ENCODE data around the gene MAP3K5. TPM values are rescaled to one million over a fixed set of nuclear protein-coding genes. Genes with fewer than 3 reads are reported as not detected.

Gene MAP3K5
- total RNA-seq, 4 donors from 2014 or later: 18.7 to 24.1 (median 20.7) TPM

DNA sequence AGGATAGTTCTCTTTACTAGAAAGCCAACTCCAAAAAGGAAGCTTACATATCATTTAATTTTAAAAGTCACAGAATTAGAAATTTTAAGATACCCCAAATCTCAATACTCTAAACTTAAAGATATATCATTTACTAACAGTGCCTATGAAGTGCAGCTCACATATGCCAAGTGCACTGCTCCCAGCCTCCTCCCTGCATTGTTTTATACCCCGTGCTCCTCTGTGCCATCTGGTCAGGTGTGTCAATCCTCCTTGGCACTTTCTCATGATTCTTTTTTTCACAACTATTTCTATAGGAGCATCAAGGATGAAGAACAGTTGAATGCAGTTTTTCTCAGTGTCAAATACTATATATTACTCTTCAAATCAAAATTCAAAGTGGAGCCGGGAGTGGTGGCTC is 250.9 kb downstream of the MAP3K5 start:
- DNase-seq (ENCODE audit: extremely low spot score): no peak
- intact Hi-C loops (cut with DNase I): no loop called here

DNA sequence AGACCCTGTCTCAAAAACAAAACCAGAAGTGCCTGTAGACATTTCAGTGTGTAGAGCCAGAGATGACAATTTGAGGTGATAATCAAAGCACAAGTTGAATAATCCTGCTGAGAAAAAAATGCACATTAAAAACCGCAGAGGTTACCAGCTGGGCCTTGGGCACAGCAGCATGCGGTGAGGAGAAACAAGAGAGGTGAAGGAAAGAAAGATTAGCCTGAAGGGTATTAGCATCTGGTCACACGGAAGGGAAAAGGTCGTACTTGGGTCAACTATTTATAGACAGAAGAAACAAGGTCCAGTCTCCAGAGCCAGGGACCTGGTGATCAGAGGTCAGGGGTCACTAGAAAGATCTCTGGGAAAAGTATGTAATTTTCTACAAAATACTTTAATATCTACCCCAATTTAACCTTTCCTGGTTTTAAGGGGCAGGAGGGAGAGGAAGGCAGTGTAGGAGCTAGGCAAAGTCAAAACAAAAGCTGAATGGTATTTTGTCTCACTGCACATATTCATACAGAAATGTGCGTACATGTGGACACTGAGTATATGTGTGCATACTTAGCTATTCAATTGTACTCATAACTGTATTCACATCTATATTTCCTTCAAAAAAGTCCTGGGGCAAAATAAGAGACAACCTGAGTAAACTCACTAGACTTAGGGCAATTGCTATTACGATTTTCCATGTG is 252.2 kb downstream of the MAP3K5 start:
- H3K27ac ChIP-seq (replicated peaks in 1 of 4): no peak overlapping the region
- H3K4me3 ChIP-seq: no peak overlapping the region
- H3K4me1 ChIP-seq: no peaks in the 10 kb centered on the region
- H3K27me3 ChIP-seq: no peaks in the 10 kb centered on the region
- 69% methylated on average over 6 of the region's 6 CpGs for WGBS
- intact Hi-C loops (cut with DNase I): no loop called here
- DNase-seq (ENCODE audit: extremely low spot score): no peak
- TF ChIP-seq POLR2A (IDR thresholded peaks at IDR 0.05; ENCODE audit: low read depth) (no peak), EP300 (IDR thresholded peaks at IDR 0.05) (no peak), POLR2AphosphoS5 (IDR thresholded peaks at IDR 0.05) (no peak)
- TF ChIP-seq, protein P1, sequence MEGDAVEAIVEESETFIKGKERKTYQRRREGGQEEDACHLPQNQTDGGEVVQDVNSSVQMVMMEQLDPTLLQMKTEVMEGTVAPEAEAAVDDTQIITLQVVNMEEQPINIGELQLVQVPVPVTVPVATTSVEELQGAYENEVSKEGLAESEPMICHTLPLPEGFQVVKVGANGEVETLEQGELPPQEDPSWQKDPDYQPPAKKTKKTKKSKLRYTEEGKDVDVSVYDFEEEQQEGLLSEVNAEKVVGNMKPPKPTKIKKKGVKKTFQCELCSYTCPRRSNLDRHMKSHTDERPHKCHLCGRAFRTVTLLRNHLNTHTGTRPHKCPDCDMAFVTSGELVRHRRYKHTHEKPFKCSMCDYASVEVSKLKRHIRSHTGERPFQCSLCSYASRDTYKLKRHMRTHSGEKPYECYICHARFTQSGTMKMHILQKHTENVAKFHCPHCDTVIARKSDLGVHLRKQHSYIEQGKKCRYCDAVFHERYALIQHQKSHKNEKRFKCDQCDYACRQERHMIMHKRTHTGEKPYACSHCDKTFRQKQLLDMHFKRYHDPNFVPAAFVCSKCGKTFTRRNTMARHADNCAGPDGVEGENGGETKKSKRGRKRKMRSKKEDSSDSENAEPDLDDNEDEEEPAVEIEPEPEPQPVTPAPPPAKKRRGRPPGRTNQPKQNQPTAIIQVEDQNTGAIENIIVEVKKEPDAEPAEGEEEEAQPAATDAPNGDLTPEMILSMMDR (IDR thresholded peaks at IDR 0.05): no peak
- no peaks in the 10 kb centered on the region for H3K9me3 ChIP-seq
- no peaks in the 10 kb centered on the region for H3K36me3 ChIP-seq

More for the DNA sequence above, 250.9 kb downstream of the MAP3K5 start:
- no peak for TF ChIP-seq POLR2A (IDR thresholded peaks at IDR 0.05; ENCODE audit: low read depth)
- TF ChIP-seq, protein P1 (IDR thresholded peaks at IDR 0.05): no peak
- no peak for TF ChIP-seq POLR2AphosphoS5 (IDR thresholded peaks at IDR 0.05)
- TF ChIP-seq EP300 (IDR thresholded peaks at IDR 0.05): no peak
- H3K27ac ChIP-seq (replicated peaks in 1 of 4): no peak overlapping the region
- no peaks in the 10 kb centered on the region for H3K9me3 ChIP-seq
- H3K4me3 ChIP-seq: no peak overlapping the region
- H3K36me3 ChIP-seq: no peaks in the 10 kb centered on the region
- no peaks in the 10 kb centered on the region for H3K27me3 ChIP-seq
- WGBS: 91% methylated on average over 2 of the region's 2 CpGs
- no peaks in the 10 kb centered on the region for H3K4me1 ChIP-seq

DNA sequence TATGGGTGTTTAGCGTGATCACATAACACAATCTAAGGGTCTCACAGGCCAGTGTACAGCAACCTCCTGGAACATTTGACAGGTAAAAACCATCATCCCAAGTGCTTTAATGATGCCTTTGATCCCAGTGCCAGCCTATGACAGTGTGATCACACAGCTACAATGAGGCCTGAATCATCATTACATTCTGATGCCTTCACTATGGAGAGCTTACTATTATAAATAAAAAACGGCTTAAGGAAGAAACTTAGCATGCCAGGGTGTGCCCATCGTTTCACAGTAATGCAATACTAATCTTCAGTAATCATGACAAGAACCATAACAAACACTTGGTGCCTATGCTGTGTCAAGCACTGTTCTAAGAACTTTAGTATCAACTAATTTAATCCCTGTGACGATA is 253.4 kb downstream of the MAP3K5 start:
- no peaks in the 10 kb centered on the region for H3K27me3 ChIP-seq
- no peaks in the 10 kb centered on the region for H3K9me3 ChIP-seq
- DNase-seq (ENCODE audit: extremely low spot score): no peak
- H3K27ac ChIP-seq (replicated peaks in 1 of 4): no peak overlapping the region
- intact Hi-C loops (cut with DNase I): no loop called here
- no peak overlapping the region for H3K4me3 ChIP-seq
- H3K4me1 ChIP-seq: no peaks in the 10 kb centered on the region
- TF ChIP-seq POLR2A (IDR thresholded peaks at IDR 0.05; ENCODE audit: low read depth) (no peak), EP300 (IDR thresholded peaks at IDR 0.05) (no peak), POLR2AphosphoS5 (IDR thresholded peaks at IDR 0.05) (no peak)
- TF ChIP-seq, protein P1 (IDR thresholded peaks at IDR 0.05): no peak
- no peaks in the 10 kb centered on the region for H3K36me3 ChIP-seq
- WGBS: 88% methylated on average over 4 of the region's 4 CpGs

DNA sequence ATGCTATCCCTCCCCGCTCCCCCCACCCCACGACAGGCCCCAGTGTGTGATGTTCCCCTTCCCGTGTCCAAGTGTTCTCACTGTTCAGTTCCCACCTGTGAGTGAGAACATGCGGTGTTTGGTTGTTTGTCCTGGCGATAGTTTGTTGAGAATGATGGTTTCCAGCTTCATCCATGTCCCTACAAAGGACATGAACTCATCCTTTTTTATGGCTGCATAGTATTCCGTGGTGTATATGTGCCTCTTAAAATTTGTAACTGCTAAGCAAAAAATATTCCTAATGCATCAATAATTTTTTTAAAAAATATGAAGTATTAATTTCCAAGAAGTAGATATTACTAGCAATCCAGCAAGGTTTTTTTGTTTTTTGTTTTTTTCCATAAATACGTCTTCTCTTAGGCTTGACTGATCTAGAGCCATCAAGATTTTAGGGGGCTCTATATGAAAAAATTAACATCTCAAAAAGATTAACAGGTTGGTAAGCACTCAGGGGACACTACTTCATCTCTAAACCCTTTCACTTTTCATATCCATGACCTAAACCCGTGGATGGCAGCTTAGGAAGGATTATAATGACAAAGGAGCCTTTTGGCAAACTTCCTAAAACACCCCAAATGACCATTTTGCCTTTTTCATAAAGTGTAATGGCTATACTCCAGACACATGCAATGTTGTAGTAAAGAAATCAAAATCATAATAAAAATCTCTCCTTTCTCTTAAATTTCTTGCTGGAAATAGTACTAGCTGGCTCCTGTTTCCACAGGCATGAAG is 256.2 kb downstream of the MAP3K5 start:
- no peak for DNase-seq (ENCODE audit: extremely low spot score)
- intact Hi-C loops (cut with DNase I): no loop called here
- no peaks in the 10 kb centered on the region for H3K9me3 ChIP-seq
- H3K27ac ChIP-seq (replicated peaks in 1 of 4): no peak overlapping the region
- no peaks in the 10 kb centered on the region for H3K27me3 ChIP-seq
- H3K36me3 ChIP-seq: no peaks in the 10 kb centered on the region
- 87% methylated on average over 7 of the region's 8 CpGs for WGBS
- no peaks in the 10 kb centered on the region for H3K4me1 ChIP-seq
- H3K4me3 ChIP-seq: no peak overlapping the region
- TF ChIP-seq POLR2A (IDR thresholded peaks at IDR 0.05; ENCODE audit: low read depth) (no peak), POLR2AphosphoS5 (IDR thresholded peaks at IDR 0.05) (no peak), EP300 (IDR thresholded peaks at IDR 0.05) (no peak)
- TF ChIP-seq, protein P1 (IDR thresholded peaks at IDR 0.05): no peak
